ENCODE measurements around the gene ECE1.

ECE1 gene

GRCh38 chr1:21265644-21266043, 24.6 kb downstream of the ECE1 start:
- no peak for TF ChIP-seq CTCF (IDR thresholded peaks at IDR 0.05)
- peak overlapping the region; percentile 67 to 93 for H3K27ac ChIP-seq
- DNase-seq (ENCODE audit: low spot score): peak; percentile 65
- no peak overlapping the region for H3K4me3 ChIP-seq

GRCh38 chr1:21264898-21265297, 25.4 kb downstream of the ECE1 start:
- H3K4me3 ChIP-seq: no peak overlapping the region
- DNase-seq (ENCODE audit: low spot score): peak; percentile 62

GRCh38 chr1:21263653-21264225, 26.5 kb downstream of the ECE1 start:
- TF ChIP-seq CTCF (IDR thresholded peaks at IDR 0.05): no peak
- H3K4me3 ChIP-seq: no peak overlapping the region
- H3K27ac ChIP-seq: peak overlapping the region; percentile 93 to 94
- DNase-seq (ENCODE audit: low spot score): peak; percentile 74

More at GRCh38 chr1:21264898-21265297, 25.4 kb downstream of the ECE1 start:
- TF ChIP-seq CTCF (IDR thresholded peaks at IDR 0.05): no peak
- peak overlapping the region; percentile 67 to 93 for H3K27ac ChIP-seq

GRCh38 chr1:21263052-21263429, 27.2 kb downstream of the ECE1 start:
- Histone ChIP-seq H3K27ac (peak overlapping the region; percentile 93 to 94), H3K4me3 (peak overlapping the region; percentile 3)
- TF ChIP-seq CTCF (IDR thresholded peaks at IDR 0.05): no peak
- no peak for DNase-seq (ENCODE audit: low spot score)

GRCh38 chr1:21262293-21263051, 27.8 kb downstream of the ECE1 start:
- H3K4me3 ChIP-seq: peak overlapping the region; percentile 37
- no peak for TF ChIP-seq CTCF (IDR thresholded peaks at IDR 0.05)
- H3K27ac ChIP-seq: peak overlapping the region; percentile 93 to 94
- DNase-seq (ENCODE audit: low spot score): peak; percentile 98

- peak overlapping the region; percentile 93 to 94 for H3K27ac ChIP-seq
- TF ChIP-seq CTCF (IDR thresholded peaks at IDR 0.05): no peak
- peak overlapping the region; percentile 37 for H3K4me3 ChIP-seq
- peak; percentile 95 for DNase-seq (ENCODE audit: low spot score)
Observed at GRCh38 chr1:21261551-21262292, 28.5 kb downstream of the ECE1 start.
